OCI-LY7 (cell line): Measurements from ENCODE around the gene STIM1.

Experiments
- CTCF ChIP-seq: fragments of 200-600 bp; sonication (generic); conservative IDR thresholded peaks from 2 replicates; pipeline ENCODE4 v1.5.1; 2014; ENCODE audit warnings: mild to moderate bottlenecking, antibody characterized with exemption, low read length, moderate library complexity, mixed read lengths
- EZH2phosphoT487 ChIP-seq: fragments of 200-600 bp; sonication (generic); IDR thresholded peaks from 2 replicates; pipeline ENCODE4 v1.6.1; 2018; ENCODE audit warnings: low read depth, borderline replicate concordance, mild to moderate bottlenecking, mixed run types, antibody characterized with exemption, low read length, moderate library complexity, mixed read lengths

GRCh38 chr11:3886985-3887384 is 31.5 kb downstream of the STIM1 start:
- TF ChIP-seq CTCF (no peak), EZH2phosphoT487 (no peak)
